HG03159 (cell line): ENCODE measurements around the gene VIPR2.
"Not testable (repeated sequence)": the region's sequence is repeated elsewhere in the genome, so short reads cannot be mapped to it uniquely, and the experiment has no call there.

ENCODE experiments used
- ATAC-seq: cut with Tn5 transposase; IDR thresholded peaks from one replicate; pipeline ENCODE4 v1.9.1; 2021; ENCODE audit warnings: mild to moderate bottlenecking, moderate library complexity; ENCODE audit not compliant: unreplicated experiment

Gene VIPR2

DNA sequence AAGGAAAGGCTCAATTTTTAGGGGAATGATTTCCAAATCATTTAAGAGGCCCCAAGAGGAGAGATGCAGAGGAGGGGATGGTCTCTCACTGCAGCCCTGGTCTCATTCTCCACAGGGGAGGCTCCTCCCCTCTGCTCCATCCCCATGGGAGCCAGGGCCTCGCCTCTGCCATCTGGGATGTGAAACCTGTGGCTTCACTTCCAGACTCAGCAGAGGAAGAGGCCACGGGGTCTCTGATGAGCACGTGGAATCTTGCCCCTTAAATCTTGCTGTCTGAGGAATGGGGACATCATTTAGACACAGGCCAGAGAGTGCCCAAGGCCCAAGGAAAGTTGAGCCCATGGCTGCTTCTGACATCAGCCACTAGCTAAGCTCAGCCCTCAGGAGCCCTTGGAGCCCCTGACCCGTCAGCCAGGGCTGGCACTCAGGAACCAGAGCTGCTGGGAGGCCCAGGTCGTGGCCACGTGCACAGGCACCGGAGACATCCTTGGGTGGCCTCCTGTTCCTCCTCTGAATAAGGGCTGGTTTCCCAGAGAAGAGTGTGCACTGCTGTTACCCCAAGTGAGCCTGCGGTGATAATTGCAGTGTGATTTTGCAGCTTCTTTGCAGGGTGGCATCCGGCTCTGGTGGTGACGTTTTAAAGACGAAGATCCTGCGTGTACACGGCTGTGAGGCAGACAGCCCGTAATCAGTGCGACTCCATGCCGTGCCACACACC, 50.5 kb downstream of the VIPR2 start:
- no peak for ATAC-seq

- ATAC-seq, result no peak
Observed at GRCh38 chr7:159093351-159093971, 51.2 kb downstream of the VIPR2 start.

- ATAC-seq, result no peak
Observed at GRCh38 chr7:159092701-159093121, 52.0 kb downstream of the VIPR2 start.

DNA sequence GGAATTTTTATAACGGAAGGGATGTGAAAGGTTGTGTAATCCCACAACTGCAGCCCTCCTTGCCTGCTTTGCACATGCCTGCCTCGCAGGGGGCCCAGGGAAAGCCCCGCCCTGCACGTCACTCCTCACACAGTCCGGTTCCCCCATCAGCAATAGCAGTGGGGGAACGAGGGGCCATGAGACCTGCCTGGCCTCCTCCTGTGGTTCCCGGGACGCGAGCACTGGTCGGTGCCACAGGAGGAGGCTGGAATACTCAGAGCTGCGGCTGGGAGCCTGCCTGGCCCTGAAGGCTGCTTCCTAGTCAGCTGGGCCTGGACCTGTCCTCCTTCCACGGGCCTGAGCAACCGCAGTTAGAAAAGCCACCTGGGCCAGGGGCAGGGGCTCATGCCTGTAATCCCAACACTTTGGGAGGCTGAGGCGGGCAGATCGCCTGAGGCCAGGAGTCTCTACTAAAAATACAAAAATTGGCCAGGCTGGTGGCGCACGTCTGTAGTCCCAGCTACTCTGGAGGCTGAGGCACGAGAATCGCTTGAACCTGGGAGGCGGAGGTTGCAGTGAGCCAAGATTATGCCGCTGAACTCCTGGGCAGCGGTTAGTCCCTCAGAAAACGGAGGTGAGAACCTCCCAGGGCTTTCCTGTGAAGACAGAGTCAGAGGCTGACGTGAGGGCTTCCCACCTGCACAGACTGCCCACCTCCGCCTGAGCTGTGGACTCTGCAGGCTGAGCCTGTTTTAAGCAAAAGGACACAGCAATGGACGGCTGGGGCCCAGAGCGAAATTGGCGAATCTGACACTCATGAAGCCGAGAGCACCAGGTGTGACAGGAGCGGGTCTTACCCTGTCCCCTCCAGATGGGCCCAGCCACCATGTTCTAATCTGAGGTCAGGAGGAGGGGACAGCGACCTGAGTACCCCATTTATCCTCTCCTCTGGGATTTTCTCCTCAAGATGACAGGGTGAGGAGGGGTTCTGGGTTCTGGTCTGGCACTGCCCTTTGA, 52.9 kb downstream of the VIPR2 start:
- no peak for ATAC-seq

DNA sequence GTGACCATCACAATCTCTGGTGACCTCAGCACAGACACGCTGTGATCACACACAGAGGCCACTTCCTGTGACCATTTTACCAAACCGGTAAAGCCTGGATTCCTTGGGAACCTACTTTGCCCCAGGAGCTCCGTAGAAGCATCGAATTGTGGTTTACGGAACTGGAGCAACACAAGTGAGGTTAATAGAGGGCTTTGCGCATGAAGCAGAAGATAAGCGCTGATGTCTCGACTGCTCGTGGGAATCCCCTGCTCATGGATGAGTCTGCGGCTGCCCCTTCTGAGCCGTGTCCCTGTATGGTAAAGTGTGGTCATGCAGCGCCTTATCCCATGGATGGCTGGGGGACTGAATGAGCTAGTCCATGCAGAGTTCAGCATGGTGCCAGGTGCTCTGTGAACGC, 53.6 kb downstream of the VIPR2 start:
- ATAC-seq, result no peak

GRCh38 chr7:159088016-159088865, 56.4 kb downstream of the VIPR2 start:
- ATAC-seq, result no peak

GRCh38 chr7:159086301-159086925, 58.3 kb downstream of the VIPR2 start:
- no peak for ATAC-seq

GRCh38 chr7:159084069-159084801, 60.4 kb downstream of the VIPR2 start:
- no peak for ATAC-seq

DNA sequence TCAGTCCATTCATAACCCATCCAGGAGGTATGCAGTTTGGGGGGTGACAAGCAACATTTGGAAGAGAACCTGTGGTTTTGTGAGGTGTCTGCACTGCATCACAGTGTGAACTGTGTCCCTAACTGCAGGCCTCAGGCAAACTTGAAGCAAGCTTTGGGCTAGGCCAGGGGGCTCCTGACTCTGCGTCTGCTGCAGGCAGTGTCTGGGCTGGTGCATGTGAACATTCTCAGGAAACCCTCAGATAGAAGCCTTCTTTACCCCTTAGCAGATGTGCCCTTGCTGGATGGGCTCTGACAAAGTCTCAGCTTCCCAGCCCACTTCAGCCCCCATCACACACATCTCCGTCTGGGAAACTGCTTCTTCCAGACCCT, 61.0 kb downstream of the VIPR2 start:
- ATAC-seq, result no peak

DNA sequence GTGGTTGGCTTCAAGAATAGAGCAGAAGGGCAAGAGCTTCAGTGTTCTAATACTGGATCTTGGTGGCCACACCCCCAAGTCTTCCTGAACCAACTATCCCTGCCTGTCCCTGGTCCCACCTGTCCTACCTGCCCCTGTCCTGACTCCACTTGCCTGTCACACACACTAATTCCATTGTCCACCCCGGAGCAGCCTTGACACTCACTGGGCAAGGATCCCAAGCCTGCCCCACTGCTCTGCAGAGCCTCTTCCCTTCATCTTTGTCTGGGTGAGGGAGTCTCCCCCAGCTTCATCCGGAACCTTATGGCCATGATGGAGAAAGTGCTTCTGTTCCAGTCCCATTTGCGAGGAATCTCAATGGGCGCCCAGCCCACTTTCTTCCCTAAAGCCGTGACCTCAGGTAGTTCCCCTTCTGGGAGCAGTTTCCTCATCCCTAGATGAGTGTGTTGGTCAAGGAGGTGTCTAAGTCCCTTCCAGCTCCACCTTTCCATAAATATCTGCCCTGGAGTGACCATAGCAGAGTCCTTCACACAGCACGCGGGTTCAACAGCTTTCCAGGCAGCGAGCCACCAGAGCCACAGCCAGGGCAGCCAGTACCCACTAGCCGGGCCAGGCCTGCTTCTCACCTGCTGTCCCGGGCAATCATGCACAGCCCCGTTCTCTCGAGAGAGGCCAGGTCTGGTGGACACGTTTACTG, 61.5 kb downstream of the VIPR2 start:
- no peak for ATAC-seq

GRCh38 chr7:159082075-159082474, 62.6 kb downstream of the VIPR2 start:
- not testable (repeated sequence) for ATAC-seq

- ATAC-seq, result no peak
Observed at GRCh38 chr7:159078911-159079270, 65.8 kb downstream of the VIPR2 start.

- ATAC-seq, result no peak
Observed at GRCh38 chr7:159078193-159078910, 66.3 kb downstream of the VIPR2 start.

- no peak for ATAC-seq
Observed at GRCh38 chr7:159076333-159076732, 68.3 kb downstream of the VIPR2 start.

- ATAC-seq, result no peak
Observed at GRCh38 chr7:159075563-159076238, 69.0 kb downstream of the VIPR2 start.

DNA sequence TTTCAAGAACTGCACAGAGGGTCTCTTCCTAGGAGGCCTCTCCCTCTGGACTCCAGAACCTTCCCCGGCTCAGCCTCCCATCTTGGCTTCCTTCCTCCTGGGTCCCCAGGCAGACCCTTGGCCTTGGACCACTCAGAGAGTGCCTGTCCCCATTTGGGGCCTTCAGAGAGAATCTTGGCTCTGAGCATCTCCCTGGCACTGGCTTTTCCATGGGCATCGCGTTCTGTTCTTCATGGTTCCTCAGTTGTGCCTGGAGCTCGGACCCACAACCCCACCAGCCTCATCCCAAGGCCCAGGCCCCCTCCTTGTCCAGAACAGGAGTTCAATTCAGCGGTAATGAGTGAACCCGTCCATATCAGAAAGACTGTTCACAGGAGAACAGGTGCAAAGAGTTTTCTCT, 73.4 kb downstream of the VIPR2 start:
- no peak for ATAC-seq

DNA sequence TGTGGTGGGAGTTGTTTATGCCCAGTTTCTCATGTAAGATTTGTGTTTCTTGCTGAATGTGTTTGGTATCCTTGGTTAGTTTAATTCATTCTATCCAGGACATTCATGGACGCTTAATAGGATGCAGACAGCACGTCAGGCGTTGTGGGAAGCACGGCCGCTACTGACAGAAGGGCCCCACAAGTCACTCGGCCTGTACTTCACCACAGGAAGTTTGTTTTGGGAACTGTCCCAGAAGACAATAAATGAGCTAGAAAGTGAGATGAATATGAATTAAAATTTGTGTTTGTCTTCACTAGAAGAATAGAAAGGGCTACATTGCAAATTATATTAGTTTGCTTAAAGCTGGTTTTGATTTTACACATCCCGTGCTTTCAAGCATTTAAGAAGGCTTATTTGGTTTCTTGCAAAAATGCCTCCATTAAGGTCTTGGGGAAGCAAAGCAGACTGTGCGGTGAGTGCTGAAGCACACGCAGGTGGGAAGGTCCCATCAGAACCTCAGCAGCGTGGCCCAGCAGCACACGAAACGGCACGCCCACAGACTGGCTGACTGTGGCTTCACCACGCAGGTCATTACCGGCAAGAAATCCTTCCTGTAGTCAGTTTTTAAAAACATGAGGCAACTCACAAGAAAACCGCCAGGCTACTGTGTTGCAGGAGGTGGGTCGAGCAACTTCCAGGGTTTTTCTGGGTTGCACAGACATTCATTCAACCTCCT, 74.1 kb downstream of the VIPR2 start:
- no peak for ATAC-seq
